Endometrial microvascular endothelial cells (primary cell): ENCODE data around the gene IL1RN. TPM values are rescaled to one million over a fixed set of nuclear protein-coding genes. Genes with fewer than 3 reads are reported as not detected.

Experiments used
- in situ Hi-C: cut with HindIII; loops from 2 replicates; pipeline ENCODE4 v1.10.0; 2017; ENCODE audit warnings: low sequenced_read_pairs, low pct_unique_long_range_greater_than_20kb; ENCODE audit errors: inconsistent ontology term
- total RNA-seq: library from RNA; depleted of rRNA; stranded (reverse); fragments of >200 nt; gene quantifications from one replicate; pipeline ENCODE4 v1.2.3, GENCODE V29; 2015; ENCODE audit errors: inconsistent ontology term

IL1RN gene
- total RNA-seq, 1 donor from 2014 or later, result 0.28 TPM

- in situ Hi-C loops, result no loop called here
Observed at GRCh38 chr2:113124181-113124961, 3.0 kb upstream of the IL1RN start.

- in situ Hi-C loops, result no loop called here
Observed at GRCh38 chr2:113124984-113125855, 2.2 kb upstream of the IL1RN start.

- in situ Hi-C loops, result no loop called here
Observed at GRCh38 chr2:113127646-113128570, 510 bp downstream of the IL1RN start.

- in situ Hi-C loops, result no loop called here
Observed at GRCh38 chr2:113129519-113130078, 2.2 kb downstream of the IL1RN start.

GRCh38 chr2:113131352-113132185, 4.2 kb downstream of the IL1RN start:
- in situ Hi-C loops, result no loop called here

- in situ Hi-C loops, result no loop called here
Observed at GRCh38 chr2:113132414-113133021, 5.1 kb downstream of the IL1RN start.

- in situ Hi-C loops, result no loop called here
Observed at GRCh38 chr2:113133704-113134598, 6.6 kb downstream of the IL1RN start.

GRCh38 chr2:113134717-113135116, 7.3 kb downstream of the IL1RN start:
- in situ Hi-C loops, result no loop called here

GRCh38 chr2:113135317-113135716, 7.9 kb downstream of the IL1RN start:
- in situ Hi-C loops, result no loop called here

- in situ Hi-C loops, result no loop called here
Observed at GRCh38 chr2:113136828-113137775, 9.7 kb downstream of the IL1RN start.

- in situ Hi-C loops, result no loop called here
Observed at GRCh38 chr2:113137827-113138226, 10.4 kb downstream of the IL1RN start.

GRCh38 chr2:113138428-113139322, 11.3 kb downstream of the IL1RN start:
- in situ Hi-C loops, result no loop called here

- in situ Hi-C loops, result no loop called here
Observed at GRCh38 chr2:113141451-113141850, 14.1 kb downstream of the IL1RN start.

- in situ Hi-C loops, result no loop called here
Observed at GRCh38 chr2:113142290-113142689, 14.9 kb downstream of the IL1RN start.

GRCh38 chr2:113144259-113144658, 16.9 kb downstream of the IL1RN start:
- in situ Hi-C loops, result no loop called here
